Ureter (tissue), 1 donor: Measurements from ENCODE around the gene TMEM139. TPM values are rescaled to one million over a fixed set of nuclear protein-coding genes. Genes with fewer than 3 reads are reported as not detected.
A peak's percentile ranks its signal among the peaks of the same experiment; 100 is the strongest.

Experiments used
- DNase-seq: peaks from one replicate; pipeline ENCODE4 v3.0.0-alpha.2; 2020; ENCODE audit warnings: low spot score
- total RNA-seq: library from RNA; stranded (reverse); gene quantifications from one replicate; pipeline ENCODE4 v1.2.4, GENCODE V29; 2023
- donor health status: DM: yes; HTN: yes; CAD: no.

The TMEM139 gene
- 34.0 TPM for total RNA-seq

- peak; percentile 69 for DNase-seq
These were observed at the start of gene TMEM139 for GRCh38 chr7:143284591-143285469. TSS of gene TMEM139 (plus strand) at chr7:143284958. CDS start at chr7:143285958, 1,000 bp downstream.

- DNase-seq, result no peak
These were observed 49.2 kb upstream of the TMEM139 start for GRCh38 chr7:143235561-143235960.

- no peak for DNase-seq
These were observed 48.3 kb upstream of the TMEM139 start for GRCh38 chr7:143236408-143236990.

GRCh38 chr7:143237366-143237765 lies 47.4 kb upstream of the TMEM139 start:
- DNase-seq, result no peak

- no peak for DNase-seq
These were observed 46.3 kb upstream of the TMEM139 start for GRCh38 chr7:143238289-143238980.

- DNase-seq, result no peak
These were observed 44.9 kb upstream of the TMEM139 start for GRCh38 chr7:143239813-143240212.

- DNase-seq, result peak; percentile 71
These were observed 44.2 kb upstream of the TMEM139 start for GRCh38 chr7:143240291-143241168.

- DNase-seq, result no peak
These were observed 42.5 kb upstream of the TMEM139 start for GRCh38 chr7:143242306-143242705.

- DNase-seq, result no peak
These were observed 41.6 kb upstream of the TMEM139 start for GRCh38 chr7:143243111-143243510.

GRCh38 chr7:143243614-143244013 lies 41.1 kb upstream of the TMEM139 start:
- no peak for DNase-seq

GRCh38 chr7:143244321-143244720 lies 40.4 kb upstream of the TMEM139 start:
- no peak for DNase-seq

- no peak for DNase-seq
These were observed 39.6 kb upstream of the TMEM139 start for GRCh38 chr7:143245123-143245522.

- no peak for DNase-seq
These were observed 37.4 kb upstream of the TMEM139 start for GRCh38 chr7:143247372-143247771.

- no peak for DNase-seq
These were observed 35.9 kb upstream of the TMEM139 start for GRCh38 chr7:143248761-143249354.

GRCh38 chr7:143250199-143250598 lies 34.6 kb upstream of the TMEM139 start:
- no peak for DNase-seq

- DNase-seq, result no peak
These were observed 33.9 kb upstream of the TMEM139 start for GRCh38 chr7:143250822-143251221.

GRCh38 chr7:143252006-143252405 lies 32.8 kb upstream of the TMEM139 start:
- no peak for DNase-seq

GRCh38 chr7:143255564-143255963 lies 29.2 kb upstream of the TMEM139 start:
- DNase-seq, result no peak

- no peak for DNase-seq
These were observed 28.4 kb upstream of the TMEM139 start for GRCh38 chr7:143256325-143256724.

GRCh38 chr7:143256932-143257331 lies 27.8 kb upstream of the TMEM139 start:
- DNase-seq, result no peak

- DNase-seq, result no peak
These were observed 27.3 kb upstream of the TMEM139 start for GRCh38 chr7:143257501-143257900.
